Esophagus squamous epithelium (tissue), 5 donors: ENCODE results near the gene KAT5. TPM values are rescaled to one million over a fixed set of nuclear protein-coding genes. Genes with fewer than 3 reads are reported as not detected.
A peak's percentile ranks its signal among the peaks of the same experiment; 100 is the strongest.

Experiments used
- DNase-seq: peaks from one replicate; lab custom pipeline; 2025; lab: John Stamatoyannopoulos, UW
- H3K27ac ChIP-seq, 4 donors: fragments of 200-600 bp; sonication (generic); one replicate each; pipeline ENCODE4 v1.5.1; 2016 to 2019; ENCODE audit warnings: mild to moderate bottlenecking in 1 of 4
- H3K27me3 ChIP-seq, 4 donors: fragments of 200-600 bp; sonication (generic); 1 replicate in 3 of 4; 2 replicates in 1 of 4; pipeline versions ENCODE4 v1.5.1 to v1.6.0; 2017 to 2021; ENCODE audit warnings: antibody characterized with exemption in 1 of 4
- H3K36me3 ChIP-seq, 3 donors: fragments of 200-600 bp; sonication (generic); one replicate each; pipeline ENCODE4 v1.5.1; 2016 to 2019
- H3K4me1 ChIP-seq, 3 donors: fragments of 200-600 bp; sonication (generic); one replicate each; pipeline ENCODE4 v1.5.1; 2017 to 2019
- H3K4me3 ChIP-seq, 4 donors: fragments of 200-600 bp; sonication (generic); 1 replicate in 3 of 4; 2 replicates in 1 of 4; pipeline ENCODE4 v1.5.1; 2016 to 2019; ENCODE audit warnings: mild to moderate bottlenecking in 2 of 4, moderate library complexity in 1 of 4
- H3K9me3 ChIP-seq, 3 donors: fragments of 200-600 bp; sonication (generic); one replicate each; pipeline ENCODE4 v1.5.1; 2016 to 2019
- POLR2A ChIP-seq, 4 donors: fragments of 450-650 bp; IDR thresholded peaks; one replicate each; pipeline ENCODE4 v1.6.1; 2017; ENCODE audit warnings: antibody characterized with exemption in 4 of 4, mild to moderate bottlenecking in 4 of 4, moderate library complexity in 3 of 4
- WGBS, 2 donors: methylation state at CpG; one replicate each; pipeline ENCODE4 v1.1.5; 2018; 5-methylcytosine and 5-hydroxymethylcytosine counted together
- intact Hi-C: fragments of 100-400 bp; cut with DNase I; formaldehyde crosslinking; loops from one replicate; pipeline ENCODE4 v1.15.0; 2022
- total RNA-seq, 4 donors: library from RNA; depleted of rRNA; stranded (reverse); fragments of >200 nt; gene quantifications; one replicate each; pipeline ENCODE4 v1.1.0, GENCODE V29; 2016
- TF ChIP-seq, protein P1 (sequence below), 6 experiments: fragments of 450-650 bp in 4 of 6; fragments of 200-600 bp in 2 of 6; sonication (generic) in 2 of 6; IDR thresholded peaks; one replicate each; pipeline ENCODE4 v1.5.1; 2016 to 2019; ENCODE audit warnings: antibody characterized with exemption in 6 of 6, mild to moderate bottlenecking in 4 of 6, moderate library complexity in 4 of 6
- donor health status: DM: yes; HTN: yes; CAD: no.

Gene KAT5
- total RNA-seq, 4 donors from 2014 or later = 38.2 to 64.7 (median 51.1) TPM

DNA sequence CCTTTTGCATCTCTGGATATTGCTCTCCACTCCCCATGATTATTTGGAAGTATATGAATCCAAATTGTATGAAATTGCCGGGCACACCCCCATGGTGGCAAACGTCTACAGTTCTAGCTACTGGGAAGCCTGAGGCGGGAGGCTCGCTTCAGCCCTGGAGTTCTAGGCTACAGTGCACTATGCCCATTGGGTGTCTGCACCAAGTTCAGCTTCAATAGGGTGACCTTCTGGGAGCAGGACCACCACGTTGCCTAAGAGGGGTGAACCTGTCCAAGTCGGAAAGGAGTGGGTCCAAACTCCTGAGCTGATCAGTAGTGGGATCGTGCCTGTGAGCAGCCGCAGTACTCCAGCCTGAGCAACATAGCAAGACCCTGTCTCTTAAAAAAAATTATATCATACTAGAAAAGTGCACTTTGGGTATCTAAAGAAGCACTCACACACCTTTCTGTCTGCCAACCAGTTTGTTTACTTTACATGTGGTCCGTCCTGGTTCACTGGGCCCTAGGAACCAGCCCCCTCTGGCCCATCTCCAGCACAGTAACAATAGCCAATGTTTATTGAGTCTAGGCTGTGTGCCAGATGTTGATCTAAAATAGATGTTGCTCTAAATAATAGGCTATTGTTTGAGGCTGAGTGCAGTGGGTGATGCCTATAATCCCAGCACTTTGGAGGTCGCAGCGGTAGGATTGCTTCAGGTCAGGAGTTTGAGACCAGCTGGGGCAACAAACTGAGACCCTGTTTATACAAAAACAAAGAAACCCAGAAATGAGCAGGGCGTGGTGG, 16.4 kb upstream of the KAT5 start:
- H3K27me3 ChIP-seq = no peaks in the 10 kb centered on the region
- no peak for DNase-seq
- H3K27ac ChIP-seq = peak overlapping the region in 1 of 4 donors; percentile 13
- intact Hi-C loops = no loop called here
- H3K4me3 ChIP-seq = no peak overlapping the region
- TF ChIP-seq, protein P1, sequence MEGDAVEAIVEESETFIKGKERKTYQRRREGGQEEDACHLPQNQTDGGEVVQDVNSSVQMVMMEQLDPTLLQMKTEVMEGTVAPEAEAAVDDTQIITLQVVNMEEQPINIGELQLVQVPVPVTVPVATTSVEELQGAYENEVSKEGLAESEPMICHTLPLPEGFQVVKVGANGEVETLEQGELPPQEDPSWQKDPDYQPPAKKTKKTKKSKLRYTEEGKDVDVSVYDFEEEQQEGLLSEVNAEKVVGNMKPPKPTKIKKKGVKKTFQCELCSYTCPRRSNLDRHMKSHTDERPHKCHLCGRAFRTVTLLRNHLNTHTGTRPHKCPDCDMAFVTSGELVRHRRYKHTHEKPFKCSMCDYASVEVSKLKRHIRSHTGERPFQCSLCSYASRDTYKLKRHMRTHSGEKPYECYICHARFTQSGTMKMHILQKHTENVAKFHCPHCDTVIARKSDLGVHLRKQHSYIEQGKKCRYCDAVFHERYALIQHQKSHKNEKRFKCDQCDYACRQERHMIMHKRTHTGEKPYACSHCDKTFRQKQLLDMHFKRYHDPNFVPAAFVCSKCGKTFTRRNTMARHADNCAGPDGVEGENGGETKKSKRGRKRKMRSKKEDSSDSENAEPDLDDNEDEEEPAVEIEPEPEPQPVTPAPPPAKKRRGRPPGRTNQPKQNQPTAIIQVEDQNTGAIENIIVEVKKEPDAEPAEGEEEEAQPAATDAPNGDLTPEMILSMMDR (IDR thresholded peaks at IDR 0.05) = no peak
- TF ChIP-seq POLR2A (IDR thresholded peaks at IDR 0.05) = no peak
- WGBS, 2 donors = 58 to 69% methylated on average over 9 to 11 of the region's 12 CpGs
- peaks cover 0 to 19% (median 7%) of the 10 kb centered on the region in 3 donors for H3K4me1 ChIP-seq
- no peaks in the 10 kb centered on the region for H3K9me3 ChIP-seq
- H3K36me3 ChIP-seq = no peaks in the 10 kb centered on the region

DNA sequence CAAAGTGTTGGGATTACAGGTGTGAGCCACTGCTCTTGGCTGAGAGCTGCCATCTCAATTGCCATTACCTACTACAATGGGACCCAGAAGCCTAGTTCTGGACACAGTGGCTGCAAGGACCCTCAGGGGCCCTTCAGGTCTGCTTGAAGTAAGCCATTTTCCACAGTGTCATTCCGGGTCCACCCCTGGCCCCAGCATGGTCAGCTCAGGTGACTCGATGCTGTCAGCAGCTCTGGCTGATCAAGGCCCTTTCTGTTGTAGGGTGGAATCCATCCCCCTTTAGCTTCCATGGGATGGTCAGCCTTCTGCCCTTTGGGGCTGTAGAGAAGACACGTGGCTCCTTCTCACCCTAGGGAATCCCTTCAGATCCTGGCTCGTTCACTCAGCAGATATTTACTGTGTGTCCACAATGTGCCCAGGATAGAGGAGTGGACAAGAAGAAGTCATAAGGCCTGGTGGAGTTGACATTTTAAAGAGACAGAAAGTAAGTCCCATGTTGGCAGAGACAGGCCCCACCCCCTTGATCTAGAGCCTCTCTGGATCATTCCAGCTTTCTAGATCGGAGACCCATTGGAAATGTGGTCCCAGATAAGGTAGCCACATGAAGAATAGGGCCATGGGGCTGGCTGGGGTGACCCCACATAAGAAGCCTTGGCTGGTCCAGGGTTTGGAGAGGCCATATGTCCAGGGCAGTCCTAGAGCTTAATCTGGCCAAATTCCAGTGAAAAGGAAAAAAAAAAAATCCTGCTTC, 15.1 kb upstream of the KAT5 start:
- H3K27me3 ChIP-seq = no peaks in the 10 kb centered on the region
- 79 to 83% methylated on average over 4 of the region's 5 CpGs for WGBS, 2 donors
- DNase-seq = no peak
- peaks cover 0 to 19% (median 7%) of the 10 kb centered on the region in 3 donors for H3K4me1 ChIP-seq
- H3K4me3 ChIP-seq = no peak overlapping the region
- H3K36me3 ChIP-seq = no peaks in the 10 kb centered on the region
- TF ChIP-seq, protein P1 (IDR thresholded peaks at IDR 0.05) = no peak
- TF ChIP-seq POLR2A (IDR thresholded peaks at IDR 0.05) = no peak
- H3K9me3 ChIP-seq = no peaks in the 10 kb centered on the region
- intact Hi-C loops = no loop called here
- no peak overlapping the region for H3K27ac ChIP-seq

DNA sequence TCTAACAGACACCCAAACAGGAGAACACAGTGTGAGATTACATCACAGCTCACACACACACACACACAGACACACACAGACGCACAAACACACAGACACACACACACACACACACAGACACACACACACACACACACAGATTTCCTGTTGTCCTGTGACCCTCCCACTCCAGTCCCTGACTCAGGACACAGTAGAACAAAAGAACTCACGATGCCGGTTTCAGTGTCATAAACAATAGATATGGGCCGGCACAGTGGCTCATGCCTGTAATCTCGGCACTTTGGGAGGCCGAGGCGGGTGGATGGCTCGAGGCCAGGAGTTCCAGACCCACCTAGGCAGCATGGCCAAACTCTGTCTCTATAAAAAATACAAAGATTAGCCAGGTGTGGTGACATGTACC, 13.8 kb upstream of the KAT5 start:
- DNase-seq = no peak
- peaks cover 0 to 18% (median 7%) of the 10 kb centered on the region in 3 donors for H3K4me1 ChIP-seq
- H3K4me3 ChIP-seq = no peak overlapping the region
- H3K27ac ChIP-seq = no peak overlapping the region
- no peaks in the 10 kb centered on the region for H3K9me3 ChIP-seq
- H3K27me3 ChIP-seq = no peaks in the 10 kb centered on the region
- WGBS, 2 donors = 23 to 53% methylated on average over 8 of the region's 8 CpGs
- intact Hi-C loops = no loop called here
- H3K36me3 ChIP-seq = no peaks in the 10 kb centered on the region
- TF ChIP-seq, protein P1 (IDR thresholded peaks at IDR 0.05) = no peak
- no peak for TF ChIP-seq POLR2A (IDR thresholded peaks at IDR 0.05)

DNA sequence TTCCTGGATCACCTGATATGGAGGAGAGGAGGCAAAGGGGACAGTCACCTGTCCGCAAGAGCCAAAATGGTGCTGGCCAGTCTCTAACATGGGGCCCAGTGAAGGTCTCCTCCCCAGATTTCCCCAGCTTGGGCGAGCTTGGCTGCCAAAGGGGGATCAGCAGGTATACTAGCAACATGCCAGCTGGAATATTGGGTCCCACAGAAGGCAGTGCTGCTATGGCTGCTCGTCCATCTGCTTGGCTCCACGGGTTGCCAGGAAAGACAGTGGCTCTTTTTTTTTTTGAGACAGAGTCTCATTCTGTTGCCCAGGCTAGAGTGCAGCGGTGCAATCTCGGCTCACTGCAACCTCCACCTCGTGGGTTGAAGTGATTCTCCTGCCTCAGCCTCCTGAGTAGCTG, 12.7 kb upstream of the KAT5 start:
- TF ChIP-seq POLR2A (IDR thresholded peaks at IDR 0.05) = no peak
- TF ChIP-seq, protein P1 (IDR thresholded peaks at IDR 0.05) = no peak
- 73 to 79% methylated on average over 6 to 7 of the region's 7 CpGs for WGBS, 2 donors
- Histone ChIP-seq H3K27ac (no peak overlapping the region), H3K4me3 (no peak overlapping the region), H3K27me3 (peaks cover 0 to 3% (median 0%) of the 10 kb centered on the region in 4 donors), H3K9me3 (no peaks in the 10 kb centered on the region), H3K36me3 (no peaks in the 10 kb centered on the region), H3K4me1 (peaks cover 0 to 14% (median 7%) of the 10 kb centered on the region in 3 donors)
- no peak for DNase-seq
- intact Hi-C loops = no loop called here

DNA sequence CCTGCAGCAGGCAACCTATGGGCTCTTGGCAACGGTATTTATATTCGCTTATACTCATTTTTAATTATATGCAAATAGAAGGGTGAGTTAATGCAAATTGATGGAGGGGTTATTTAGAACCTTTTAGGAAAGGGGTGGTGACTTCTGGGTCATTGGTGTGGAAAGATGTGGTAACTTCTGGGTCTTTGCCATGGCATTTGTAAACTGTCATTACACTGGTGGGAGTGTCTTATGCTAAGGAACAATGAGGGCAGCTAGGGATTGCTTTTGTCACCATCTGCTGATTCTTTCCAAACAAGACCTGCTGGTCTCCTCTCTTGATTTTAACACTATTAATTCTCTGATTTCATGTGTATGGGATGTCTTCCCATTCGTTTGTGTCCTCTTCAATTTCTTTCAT, 11.7 kb upstream of the KAT5 start:
- H3K9me3 ChIP-seq = no peaks in the 10 kb centered on the region
- no peak for DNase-seq
- intact Hi-C loops = no loop called here
- no peaks in the 10 kb centered on the region for H3K36me3 ChIP-seq
- WGBS, 2 donors = 64 to 66% methylated on average over 3 of the region's 3 CpGs
- H3K27ac ChIP-seq = no peak overlapping the region
- no peak for TF ChIP-seq POLR2A (IDR thresholded peaks at IDR 0.05)
- TF ChIP-seq, protein P1 (IDR thresholded peaks at IDR 0.05) = no peak
- peaks cover 0 to 9% (median 6%) of the 10 kb centered on the region in 3 donors for H3K4me1 ChIP-seq
- H3K27me3 ChIP-seq = peaks cover 0 to 3% (median 0%) of the 10 kb centered on the region in 4 donors
- no peak overlapping the region for H3K4me3 ChIP-seq
